ENCODE results near the gene ACY1. TPM values are rescaled to one million over a fixed set of nuclear protein-coding genes. Genes with fewer than 3 reads are reported as not detected.

ACY1 gene
- total and polyA plus RNA-seq, 2 of the 13 experiments (the other 11 are each of a cell fraction or from before 2014, with no cell fraction given): 113 to 162 TPM

GRCh38 chr3:51963951-51964451 is 19.3 kb upstream of the ACY1 start (continued):
- no peak for TF ChIP-seq ZNF138 (CRISPR knock-in tag; IDR thresholded peaks at IDR 0.05; ENCODE audit: low read depth)
- no peak for TF ChIP-seq WIZ (CRISPR knock-in tag; IDR thresholded peaks at IDR 0.05)
- TF ChIP-seq RBM22 (optimal IDR thresholded peaks at IDR 0.05; ENCODE audit: low read length): no peak
- TF ChIP-seq ZNF44 (CRISPR knock-in tag; IDR thresholded peaks at IDR 0.05): no peak

- no TSS peak for BruUV-seq (replicated peaks)
- intact Hi-C loops (cut with micrococcal nuclease; ENCODE audit: unreplicated experiment): no loop called here
- ATAC-seq (no peak), DNase-seq (ENCODE audit: low spot score) (no peak), FAIRE-seq (no peak)
- TF ChIP-seq ZNF782 (CRISPR knock-in tag; IDR thresholded peaks at IDR 0.05; ENCODE audit: borderline replicate concordance) (no peak), TRIM24 (CRISPR knock-in tag; IDR thresholded peaks at IDR 0.05) (no peak), BRD4 (CRISPR knock-in tag; IDR thresholded peaks at IDR 0.05) (no peak), RORA (CRISPR knock-in tag; IDR thresholded peaks at IDR 0.05) (no peak), NFKBIZ (CRISPR knock-in tag; IDR thresholded peaks at IDR 0.05) (no peak), MXD4 (CRISPR knock-in tag; IDR thresholded peaks at IDR 0.05) (no peak), ZNF317 (CRISPR knock-in tag; IDR thresholded peaks at IDR 0.05) (no peak), MLLT10 (CRISPR knock-in tag; IDR thresholded peaks at IDR 0.05) (no peak), EEA1 (CRISPR knock-in tag; IDR thresholded peaks at IDR 0.05; ENCODE audit: borderline replicate concordance) (no peak), ZNF530 (CRISPR knock-in tag; IDR thresholded peaks at IDR 0.05; ENCODE audit: low read depth) (no peak), BCL6 (CRISPR knock-in tag; IDR thresholded peaks at IDR 0.05) (no peak), SP4 (CRISPR knock-in tag; IDR thresholded peaks at IDR 0.05) (no peak), ZFP36L1 (CRISPR knock-in tag; IDR thresholded peaks at IDR 0.05) (no peak)
- TF ChIP-seq, protein P1, sequence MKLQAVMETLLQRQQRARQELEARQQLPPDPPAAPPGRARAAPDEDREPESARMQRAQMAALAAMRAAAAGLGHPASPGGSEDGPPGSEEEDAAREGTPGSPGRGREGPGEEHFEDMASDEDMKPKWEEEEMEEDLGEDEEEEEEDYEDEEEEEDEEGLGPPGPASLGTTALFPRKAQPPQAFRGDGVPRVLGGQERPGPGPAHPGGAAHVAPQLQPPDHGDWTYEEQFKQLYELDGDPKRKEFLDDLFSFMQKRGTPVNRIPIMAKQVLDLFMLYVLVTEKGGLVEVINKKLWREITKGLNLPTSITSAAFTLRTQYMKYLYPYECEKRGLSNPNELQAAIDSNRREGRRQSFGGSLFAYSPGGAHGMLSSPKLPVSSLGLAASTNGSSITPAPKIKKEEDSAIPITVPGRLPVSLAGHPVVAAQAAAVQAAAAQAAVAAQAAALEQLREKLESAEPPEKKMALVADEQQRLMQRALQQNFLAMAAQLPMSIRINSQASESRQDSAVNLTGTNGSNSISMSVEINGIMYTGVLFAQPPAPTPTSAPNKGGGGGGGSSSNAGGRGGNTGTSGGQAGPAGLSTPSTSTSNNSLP (IDR thresholded peaks at IDR 0.05; ENCODE audit: low read depth, low read length): no peak
- in situ Hi-C loops (cut with HindIII; ENCODE audit: extremely low pct_ligation_motif_present, low pct_unique_long_range_greater_than_20kb): no loop called here
- Histone ChIP-seq H4K20me1 (ENCODE audit: insufficient read depth, low read length) (no peaks in the 10 kb centered on the region), H3K4me1 (ENCODE audit: insufficient read depth, low read length) (peaks cover 75% of the 10 kb centered on the region), H3K9ac (ENCODE audit: insufficient read depth, low read depth, low read length) (no peak overlapping the region), H3K36me3 (replicated peaks in 1 of 2; ENCODE audit: control insufficient read depth in 1 of 2, insufficient read depth in 2 of 2, low read length in 2 of 2) (peaks cover 2 to 9% of the 10 kb centered on the region in 2 experiments; a peak in 4 of 5 replicates), H2AFZ (ENCODE audit: low read length) (no peak overlapping the region), H3K4me3 (replicated peaks in 1 of 3; ENCODE audit: insufficient read depth in 1 of 3, low read depth in 2 of 3, low read length in 3 of 3) (no peak overlapping the region), H3K9me3 (ENCODE audit: low read length) (no peaks in the 10 kb centered on the region), H3K4me2 (ENCODE audit: low read depth, low read length) (no peak overlapping the region), H3K27ac (ENCODE audit: extremely low read length, insufficient read depth, low read length) (no peak overlapping the region), H3K27me3 (ENCODE audit: control insufficient read depth in 1 of 2, insufficient read depth in 2 of 2, low read length in 2 of 2) (no peaks in the 10 kb centered on the region), H3K79me2 (ENCODE audit: insufficient read depth, low read length) (peaks cover 3% of the 10 kb centered on the region)
- 100% methylated on average over 1 of the region's 4 CpGs for WGBS (ENCODE audit: low lambda C conversion rate)
- ChIA-PET CTCF (ENCODE audit: low intra/inter-chr PET ratio, low total read pairs) (no interaction called here), POLR2A (interaction anchor here (0.7 to 6.8 kb wide), 3 partner anchors 12 to 22 kb away, joined by 3 to 59 read pairs (median 7); partner anchors contain the start of genes ACY1 and PARP3)
These were observed 18.8 kb upstream of the ACY1 start for GRCh38 chr3:51964521-51964920.

Data from HepG2 (cell line).